ENCODE measurements around the gene LARGE1. TPM values are rescaled to one million over a fixed set of nuclear protein-coding genes. Genes with fewer than 3 reads are reported as not detected.

The LARGE1 gene
- total RNA-seq, 1 experiment from 2014 or later: 5.8 TPM

DNA sequence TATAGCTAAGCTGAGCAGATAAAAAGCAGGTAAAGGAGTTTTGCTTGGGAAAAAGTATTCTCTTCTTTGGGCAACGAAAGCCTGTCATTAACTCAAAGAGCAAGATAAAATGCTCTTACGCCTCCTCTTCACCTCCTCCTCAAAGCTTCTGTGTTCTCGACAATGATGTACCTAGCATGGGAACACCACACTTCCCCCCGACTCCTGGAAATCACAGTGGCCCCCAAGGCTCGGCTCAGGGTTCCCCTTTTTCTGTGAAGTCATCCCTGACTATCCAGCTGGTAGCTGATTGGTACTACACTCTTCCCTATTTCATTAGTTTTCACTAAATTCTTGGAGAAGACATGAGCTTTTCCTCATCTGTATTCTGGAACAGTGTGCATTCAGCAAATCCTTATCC lies 336.1 kb downstream of the LARGE1 start:
- Mint-ChIP-seq H3K36me3 (ENCODE audit: insufficient read depth, unreplicated experiment) (no peaks in the 10 kb centered on the region), H3K9me3 (ENCODE audit: unreplicated experiment) (no peaks in the 10 kb centered on the region), H3K4me1 (ENCODE audit: low read depth, unreplicated experiment) (peaks cover 5% of the 10 kb centered on the region), H3K27ac (ENCODE audit: unreplicated experiment) (no peak overlapping the region), H3K27me3 (ENCODE audit: insufficient read depth, unreplicated experiment) (no peaks in the 10 kb centered on the region), H3K4me3 (ENCODE audit: unreplicated experiment) (no peak overlapping the region)
- BruUV-seq (replicated peaks): no TSS peak
- no peaks in the 10 kb centered on the region for H3K9me3 ChIP-seq
- H3K4me1 ChIP-seq: peaks cover 2% of the 10 kb centered on the region
- intact Hi-C loops (cut with micrococcal nuclease; ENCODE audit: unreplicated experiment): no loop called here
- no peaks in the 10 kb centered on the region for H3K36me3 ChIP-seq (ENCODE audit: control insufficient read depth, insufficient read depth, low read length)
- CTCF ChIA-PET: interaction anchor here (1.7 kb wide), 1 partner anchor 65 kb away, joined by 5 read pairs; no protein-coding TSS in a partner anchor
- POLR2A ChIA-PET: no interaction called here
- TF ChIP-seq, protein P1, sequence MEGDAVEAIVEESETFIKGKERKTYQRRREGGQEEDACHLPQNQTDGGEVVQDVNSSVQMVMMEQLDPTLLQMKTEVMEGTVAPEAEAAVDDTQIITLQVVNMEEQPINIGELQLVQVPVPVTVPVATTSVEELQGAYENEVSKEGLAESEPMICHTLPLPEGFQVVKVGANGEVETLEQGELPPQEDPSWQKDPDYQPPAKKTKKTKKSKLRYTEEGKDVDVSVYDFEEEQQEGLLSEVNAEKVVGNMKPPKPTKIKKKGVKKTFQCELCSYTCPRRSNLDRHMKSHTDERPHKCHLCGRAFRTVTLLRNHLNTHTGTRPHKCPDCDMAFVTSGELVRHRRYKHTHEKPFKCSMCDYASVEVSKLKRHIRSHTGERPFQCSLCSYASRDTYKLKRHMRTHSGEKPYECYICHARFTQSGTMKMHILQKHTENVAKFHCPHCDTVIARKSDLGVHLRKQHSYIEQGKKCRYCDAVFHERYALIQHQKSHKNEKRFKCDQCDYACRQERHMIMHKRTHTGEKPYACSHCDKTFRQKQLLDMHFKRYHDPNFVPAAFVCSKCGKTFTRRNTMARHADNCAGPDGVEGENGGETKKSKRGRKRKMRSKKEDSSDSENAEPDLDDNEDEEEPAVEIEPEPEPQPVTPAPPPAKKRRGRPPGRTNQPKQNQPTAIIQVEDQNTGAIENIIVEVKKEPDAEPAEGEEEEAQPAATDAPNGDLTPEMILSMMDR (IDR thresholded peaks at IDR 0.05; ENCODE audit: insufficient read depth in 1 of 2, low read depth in 1 of 2, low read length in 1 of 2, severe bottlenecking in 1 of 2, unreplicated experiment in 1 of 2): no peak
- H3K27me3 ChIP-seq (replicated peaks; ENCODE audit: control insufficient read depth, insufficient read depth, low read length): no peaks in the 10 kb centered on the region
- no peak for DNase-seq
- H3K4me3 ChIP-seq (ENCODE audit: low read depth, low read length): no peak overlapping the region

GRCh38 chr22:33582822-33583400 lies 337.4 kb downstream of the LARGE1 start:
- Mint-ChIP-seq H3K4me3 (ENCODE audit: unreplicated experiment) (no peak overlapping the region), H3K27me3 (ENCODE audit: insufficient read depth, unreplicated experiment) (no peaks in the 10 kb centered on the region), H3K9me3 (ENCODE audit: unreplicated experiment) (no peaks in the 10 kb centered on the region), H3K36me3 (ENCODE audit: insufficient read depth, unreplicated experiment) (no peaks in the 10 kb centered on the region), H3K27ac (ENCODE audit: unreplicated experiment) (no peak overlapping the region), H3K4me1 (ENCODE audit: low read depth, unreplicated experiment) (peaks cover 13% of the 10 kb centered on the region)
- Histone ChIP-seq H3K4me3 (ENCODE audit: low read depth, low read length) (no peak overlapping the region), H3K9me3 (no peaks in the 10 kb centered on the region), H3K4me1 (peaks cover 15% of the 10 kb centered on the region), H3K27me3 (replicated peaks; ENCODE audit: control insufficient read depth, insufficient read depth, low read length) (no peaks in the 10 kb centered on the region), H3K36me3 (ENCODE audit: control insufficient read depth, insufficient read depth, low read length) (no peaks in the 10 kb centered on the region)
- no peak for DNase-seq
- POLR2A ChIA-PET: no interaction called here
- TF ChIP-seq, protein P1 (IDR thresholded peaks at IDR 0.05; ENCODE audit: insufficient read depth in 1 of 2, low read depth in 1 of 2, low read length in 1 of 2, severe bottlenecking in 1 of 2, unreplicated experiment in 1 of 2): no peak
- no TSS peak for BruUV-seq (replicated peaks)
- intact Hi-C loops (cut with micrococcal nuclease; ENCODE audit: unreplicated experiment): no loop called here
- CTCF ChIA-PET: no interaction called here

DNA sequence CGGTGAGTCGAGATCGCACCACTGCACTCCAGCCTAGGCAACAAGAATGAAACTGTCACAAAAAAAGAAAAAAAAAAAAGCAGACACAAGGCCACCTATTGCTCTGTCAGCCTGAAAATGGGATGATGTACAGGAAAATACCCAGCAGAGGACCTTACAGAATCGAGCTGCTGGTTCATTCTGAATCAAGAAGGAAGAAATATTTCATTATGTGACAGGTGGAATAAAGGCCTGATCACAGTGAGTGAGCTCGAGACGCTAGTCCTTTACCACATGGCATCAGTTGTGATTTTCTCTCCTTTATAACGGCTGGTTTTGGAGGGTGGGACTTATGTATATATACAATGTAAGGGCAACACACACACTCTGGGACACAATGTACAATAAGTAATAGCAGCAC lies 340.0 kb downstream of the LARGE1 start:
- peaks cover 23% of the 10 kb centered on the region for H3K4me1 Mint-ChIP-seq (ENCODE audit: low read depth, unreplicated experiment)
- intact Hi-C loops (cut with micrococcal nuclease; ENCODE audit: unreplicated experiment): no loop called here
- BruUV-seq (replicated peaks): no TSS peak
- Histone ChIP-seq H3K4me3 (ENCODE audit: low read depth, low read length) (no peak overlapping the region), H3K4me1 (peaks cover 20% of the 10 kb centered on the region), H3K36me3 (ENCODE audit: control insufficient read depth, insufficient read depth, low read length) (no peaks in the 10 kb centered on the region), H3K9me3 (no peaks in the 10 kb centered on the region), H3K27me3 (replicated peaks; ENCODE audit: control insufficient read depth, insufficient read depth, low read length) (no peaks in the 10 kb centered on the region)
- no peaks in the 10 kb centered on the region for H3K36me3 Mint-ChIP-seq (ENCODE audit: insufficient read depth, unreplicated experiment)
- H3K9me3 Mint-ChIP-seq (ENCODE audit: unreplicated experiment): no peaks in the 10 kb centered on the region
- no peak overlapping the region for H3K27ac Mint-ChIP-seq (ENCODE audit: unreplicated experiment)
- ChIA-PET CTCF (interaction anchor here (0.7 to 2.6 kb wide), 2 partner anchors 60 to 61 kb away, joined by 3 to 16 read pairs; no protein-coding TSS in a partner anchor), POLR2A (no interaction called here)
- H3K27me3 Mint-ChIP-seq (ENCODE audit: insufficient read depth, unreplicated experiment): no peaks in the 10 kb centered on the region
- no peak for DNase-seq
- H3K4me3 Mint-ChIP-seq (ENCODE audit: unreplicated experiment): no peak overlapping the region
- TF ChIP-seq, protein P1 (IDR thresholded peaks at IDR 0.05; ENCODE audit: insufficient read depth in 1 of 2, low read depth in 1 of 2, low read length in 1 of 2, severe bottlenecking in 1 of 2, unreplicated experiment in 1 of 2): no peak
